RWPE2 (cell line): ENCODE measurements around the gene KIF18A.

Source experiments
- ATAC-seq: fragments of 200-7000 bp; cut with Tn5 transposase; 3 replicates; pipeline ENCODE4 v1.9.1; 2021; ENCODE audit warnings: low read depth
- DNase-seq: peaks from one replicate; pipeline ENCODE4 v3.0.0-alpha.2; 2020; ENCODE audit warnings: low spot score
- H3K27ac ChIP-seq: fragments of 450-650 bp; 2 replicates; pipeline ENCODE4 v1.5.1; 2017; ENCODE audit warnings: mild to moderate bottlenecking; ENCODE audit not compliant: poor library complexity, severe bottlenecking
- H3K27me3 ChIP-seq: fragments of 250-450 bp; sonication (Bioruptor Pico); 2 replicates; pipeline ENCODE4 v1.5.1; 2021; ENCODE audit warnings: mild to moderate bottlenecking, moderate library complexity; ENCODE audit not compliant: insufficient read depth, poor library complexity, severe bottlenecking
- H3K36me3 ChIP-seq: fragments of 250-450 bp; sonication (Bioruptor Pico); 2 replicates; pipeline ENCODE4 v1.5.1; 2020; ENCODE audit warnings: low read depth, mild to moderate bottlenecking, moderate library complexity
- H3K4me1 ChIP-seq: fragments of 250-450 bp; sonication (Bioruptor Pico); 2 replicates; pipeline ENCODE4 v1.5.1; 2021; ENCODE audit warnings: mild to moderate bottlenecking, moderate library complexity; ENCODE audit not compliant: insufficient read depth, poor library complexity, severe bottlenecking
- H3K4me3 ChIP-seq: fragments of 250-450 bp; sonication (Bioruptor Pico); 2 replicates; pipeline ENCODE4 v1.5.1; 2021; ENCODE audit warnings: mild to moderate bottlenecking, moderate library complexity; ENCODE audit not compliant: severe bottlenecking
- H3K9me3 ChIP-seq: fragments of 250-450 bp; sonication (Bioruptor Pico); 2 replicates; pipeline ENCODE4 v1.5.1; 2021; ENCODE audit warnings: mild to moderate bottlenecking, moderate library complexity; ENCODE audit not compliant: severe bottlenecking
- CTCF ChIP-seq: fragments of 450-650 bp; IDR thresholded peaks from one replicate; pipeline ENCODE4 v1.5.1; 2017; ENCODE audit warnings: mild to moderate bottlenecking, moderate library complexity; ENCODE audit not compliant: poor library complexity, severe bottlenecking

The KIF18A gene

GRCh38 chr11:28054821-28055220 lies 53.1 kb downstream of the KIF18A start:
- Histone ChIP-seq H3K36me3 (peaks cover 47% of the 10 kb centered on the region), H3K4me1 (peaks cover 11% of the 10 kb centered on the region), H3K9me3 (no peaks in the 10 kb centered on the region), H3K4me3 (no peak overlapping the region), H3K27me3 (no peaks in the 10 kb centered on the region), H3K27ac (no peak overlapping the region)
- DNase-seq (no peak), ATAC-seq (no peak)
- TF ChIP-seq CTCF, result no peak

GRCh38 chr11:28049338-28050216 lies 58.4 kb downstream of the KIF18A start:
- H3K27ac ChIP-seq, result peak overlapping the region; percentile 63
- no peak overlapping the region for H3K4me3 ChIP-seq
- TF ChIP-seq CTCF, result no peak
- H3K36me3 ChIP-seq, result peaks cover 30% of the 10 kb centered on the region
- H3K9me3 ChIP-seq, result no peaks in the 10 kb centered on the region
- H3K4me1 ChIP-seq, result peaks cover 21% of the 10 kb centered on the region
- ATAC-seq (peak; percentile 96), DNase-seq (no peak)
- H3K27me3 ChIP-seq, result no peaks in the 10 kb centered on the region

GRCh38 chr11:28048812-28049211 lies 59.1 kb downstream of the KIF18A start:
- peak overlapping the region; percentile 63 for H3K27ac ChIP-seq
- H3K36me3 ChIP-seq, result peaks cover 28% of the 10 kb centered on the region
- peaks cover 21% of the 10 kb centered on the region for H3K4me1 ChIP-seq
- ATAC-seq (no peak), DNase-seq (no peak)
- TF ChIP-seq CTCF, result no peak
- no peaks in the 10 kb centered on the region for H3K9me3 ChIP-seq
- no peak overlapping the region for H3K4me3 ChIP-seq
- no peaks in the 10 kb centered on the region for H3K27me3 ChIP-seq

- H3K36me3 ChIP-seq, result peaks cover 27% of the 10 kb centered on the region
- H3K27me3 ChIP-seq, result no peaks in the 10 kb centered on the region
- H3K27ac ChIP-seq, result no peak overlapping the region
- TF ChIP-seq CTCF, result no peak
- H3K4me1 ChIP-seq, result peaks cover 3% of the 10 kb centered on the region
- DNase-seq, result no peak
- no peaks in the 10 kb centered on the region for H3K9me3 ChIP-seq
- no peak overlapping the region for H3K4me3 ChIP-seq
- ATAC-seq, result no peak
Observed at GRCh38 chr11:28043930-28044709, 63.8 kb downstream of the KIF18A start.

- H3K36me3 ChIP-seq, result peaks cover 39% of the 10 kb centered on the region
- DNase-seq, result no peak
- ATAC-seq, result no peak
- no peaks in the 10 kb centered on the region for H3K9me3 ChIP-seq
- no peak overlapping the region for H3K4me3 ChIP-seq
- no peak overlapping the region for H3K27ac ChIP-seq
- no peaks in the 10 kb centered on the region for H3K4me1 ChIP-seq
- no peaks in the 10 kb centered on the region for H3K27me3 ChIP-seq
- TF ChIP-seq CTCF, result no peak
Observed at GRCh38 chr11:28040384-28040783, 67.6 kb downstream of the KIF18A start.
